ENCODE results near the gene TRMO.

TRMO gene

DNA sequence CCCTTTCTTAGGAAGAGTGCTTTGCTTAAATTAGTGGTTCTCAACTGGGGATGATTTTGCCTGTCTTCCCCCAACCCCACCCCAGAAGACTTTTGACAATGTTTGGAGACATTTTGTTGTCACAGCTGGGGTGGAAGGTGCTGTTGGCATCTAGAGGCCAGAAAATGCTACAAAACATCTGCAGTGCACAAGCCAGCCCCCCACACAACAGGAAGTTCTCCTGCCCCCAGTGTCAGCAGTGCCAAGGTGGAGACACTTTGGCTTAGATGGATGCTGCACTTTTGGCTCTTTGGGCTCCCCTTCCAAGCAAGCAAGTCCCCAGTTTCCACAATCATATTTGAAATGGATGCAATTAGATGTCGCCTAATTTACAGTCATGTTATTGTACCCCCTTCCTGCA is 13.0 kb upstream of the TRMO start:
- TF ChIP-seq ZFX (IDR thresholded peaks at IDR 0.05; ENCODE audit: borderline replicate concordance) (no peak), CTCF (IDR thresholded peaks at IDR 0.05) (no peak)
- H3K27ac ChIP-seq, result no peak overlapping the region

- no peak overlapping the region for H3K27ac ChIP-seq
- TF ChIP-seq CTCF (IDR thresholded peaks at IDR 0.05) (no peak), ZFX (IDR thresholded peaks at IDR 0.05; ENCODE audit: borderline replicate concordance) (no peak)
These were observed 12.2 kb upstream of the TRMO start for GRCh38 chr9:97934321-97935115.

DNA sequence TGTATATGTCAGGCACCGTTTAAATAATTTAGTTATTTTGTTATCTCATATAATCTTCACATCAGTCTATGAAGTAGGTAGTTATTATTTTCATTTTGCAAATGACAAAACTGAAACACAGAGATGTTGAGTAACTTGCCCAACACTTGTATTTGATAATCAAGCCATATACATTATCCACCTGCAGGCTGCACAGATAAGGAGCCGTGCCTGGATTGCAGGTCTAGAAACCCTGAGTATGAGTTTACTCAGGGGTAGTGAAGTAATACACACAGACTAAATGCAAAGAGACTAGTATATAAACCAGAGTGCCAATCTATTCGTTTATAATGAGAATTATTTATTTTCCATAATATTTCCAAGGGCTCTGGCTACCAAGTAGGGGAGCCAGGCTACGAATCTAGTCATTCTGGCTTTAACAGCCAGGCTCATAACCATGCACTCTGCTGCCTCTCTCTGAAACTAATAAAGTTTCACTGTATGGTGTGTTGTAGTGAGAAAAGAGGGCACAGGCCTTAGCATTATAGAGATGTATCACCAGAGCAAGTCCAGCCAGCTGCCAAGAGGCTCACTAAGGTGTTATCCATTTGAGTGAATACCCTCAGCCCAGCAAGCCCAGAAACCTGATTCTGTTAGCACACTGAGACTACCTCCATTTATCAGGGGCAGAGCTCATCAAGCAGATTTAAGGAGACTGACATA is 11.1 kb upstream of the TRMO start:
- TF ChIP-seq ZFX (IDR thresholded peaks at IDR 0.05; ENCODE audit: borderline replicate concordance), result no peak
- no peak for TF ChIP-seq CTCF (IDR thresholded peaks at IDR 0.05)
- no peak overlapping the region for H3K27ac ChIP-seq

DNA sequence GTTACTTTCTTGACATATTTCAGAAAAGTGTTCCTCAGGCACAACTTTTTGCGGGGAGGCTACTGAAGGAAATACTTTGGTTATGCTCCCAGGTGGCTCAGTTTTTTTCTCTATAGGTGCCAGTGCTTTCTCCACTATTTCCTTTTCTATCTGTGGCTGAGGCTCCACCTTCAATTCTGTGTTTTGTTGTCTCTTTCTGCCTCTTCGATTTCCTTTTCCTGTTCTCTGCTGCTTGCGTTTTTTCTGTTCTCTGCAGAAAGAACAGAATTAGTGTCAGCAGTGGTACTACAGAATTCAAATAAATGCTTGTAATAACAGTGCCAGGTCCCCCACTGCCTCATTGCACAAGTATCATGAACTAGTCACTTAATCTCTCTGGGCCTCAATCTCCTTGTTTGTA is 8.7 kb upstream of the TRMO start:
- H3K27ac ChIP-seq, result no peak overlapping the region
- no peak for TF ChIP-seq CTCF (IDR thresholded peaks at IDR 0.05)
- no peak for TF ChIP-seq ZFX (IDR thresholded peaks at IDR 0.05; ENCODE audit: borderline replicate concordance)

- no peak for TF ChIP-seq ZFX (IDR thresholded peaks at IDR 0.05; ENCODE audit: borderline replicate concordance)
- no peak for TF ChIP-seq CTCF (IDR thresholded peaks at IDR 0.05)
- no peak overlapping the region for H3K27ac ChIP-seq
These were observed 6.8 kb upstream of the TRMO start for GRCh38 chr9:97928986-97929604.

- no peak overlapping the region for H3K27ac ChIP-seq
- TF ChIP-seq CTCF (IDR thresholded peaks at IDR 0.05), result no peak
- TF ChIP-seq ZFX (IDR thresholded peaks at IDR 0.05; ENCODE audit: borderline replicate concordance), result no peak
These were observed 3.4 kb upstream of the TRMO start for GRCh38 chr9:97925497-97926334.

Data from 22Rv1 (cell line).